ENCODE results near the gene SH3GLB1.

Gene SH3GLB1

DNA sequence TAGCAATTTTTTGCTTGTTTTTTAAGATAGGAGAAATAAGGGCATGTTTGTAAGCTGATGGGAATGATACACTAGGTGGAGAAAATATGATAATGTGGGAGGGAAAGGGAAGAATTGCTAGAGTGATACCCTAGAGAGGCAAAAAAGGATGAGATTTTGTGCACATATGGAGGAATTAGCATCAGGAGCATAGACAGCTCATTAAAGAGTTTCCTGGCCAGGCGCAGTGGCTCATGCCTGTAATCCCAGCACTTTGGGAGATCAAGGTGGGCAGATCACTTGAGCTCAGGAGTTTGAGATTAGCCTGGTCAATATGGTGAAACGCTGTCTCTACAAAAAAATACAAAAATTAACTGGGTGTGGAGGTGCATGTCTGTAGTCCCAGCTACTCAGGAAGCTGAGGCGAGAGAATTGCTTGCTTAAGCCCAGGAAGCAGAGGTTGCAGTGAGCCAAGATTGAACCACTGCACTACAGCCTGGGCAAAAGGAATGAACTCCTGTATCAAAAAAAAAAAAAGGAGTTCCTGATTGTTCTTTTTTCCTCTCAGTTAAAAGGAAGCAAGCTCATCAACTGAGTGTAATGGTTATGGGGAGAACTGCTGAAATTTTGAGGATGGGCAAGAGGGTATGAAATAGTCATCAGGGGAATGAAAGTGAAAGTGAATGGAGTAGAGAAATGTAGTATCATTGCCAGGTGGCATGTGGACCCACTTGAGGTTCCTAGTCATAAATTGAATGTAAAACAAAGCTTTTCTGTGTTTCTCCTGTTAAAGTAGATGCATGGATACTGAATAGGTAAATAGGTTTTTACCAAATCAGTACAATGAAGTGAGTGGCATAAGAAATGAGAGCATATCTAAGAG lies 35.5 kb downstream of the SH3GLB1 start:
- no peak for DNase-seq

DNA sequence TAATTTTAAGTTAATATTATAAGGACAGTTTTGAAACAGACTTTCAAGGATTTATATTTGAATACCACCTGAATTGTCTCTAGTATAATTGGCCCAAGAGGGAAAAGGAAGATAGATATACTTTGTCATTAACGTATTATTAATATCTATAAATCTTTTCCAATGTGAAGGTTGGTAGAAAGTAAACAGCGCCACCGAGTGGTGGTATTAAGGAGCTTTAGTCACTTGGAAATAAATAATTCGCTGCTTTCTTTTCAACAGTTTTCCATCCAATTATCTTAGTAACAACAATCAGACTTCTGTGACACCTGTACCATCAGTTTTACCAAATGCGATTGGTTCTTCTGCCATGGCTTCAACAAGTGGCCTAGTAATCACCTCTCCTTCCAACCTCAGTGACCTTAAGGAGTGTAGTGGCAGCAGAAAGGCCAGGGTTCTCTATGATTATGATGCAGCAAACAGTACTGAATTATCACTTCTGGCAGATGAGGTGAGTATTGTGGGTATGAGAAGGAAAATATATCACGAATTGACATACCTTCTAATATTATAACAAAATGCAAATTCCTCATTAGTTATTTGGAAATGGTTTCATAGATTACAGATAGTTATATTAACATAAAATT lies 37.7 kb downstream of the SH3GLB1 start:
- peak; percentile 33 for DNase-seq

DNA sequence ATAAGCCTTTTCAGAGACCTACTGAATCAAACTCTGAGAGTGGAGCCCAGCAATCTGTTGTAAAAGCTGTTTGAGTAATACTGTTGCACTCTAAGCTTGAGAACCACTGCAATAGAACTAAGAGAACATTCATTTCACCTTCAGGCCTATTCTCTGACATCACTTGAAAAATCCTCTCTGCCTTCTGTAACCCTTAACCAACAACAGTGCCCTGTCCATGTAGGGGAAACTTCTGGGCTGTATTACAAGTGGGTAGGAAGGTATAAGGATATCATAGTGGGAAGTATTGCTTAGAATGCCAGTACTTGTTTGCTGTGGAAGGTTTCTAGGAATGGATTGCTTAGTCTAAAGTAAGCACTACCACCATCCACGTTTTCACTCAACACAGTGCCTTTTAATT lies 42.9 kb downstream of the SH3GLB1 start:
- DNase-seq: no peak

DNA sequence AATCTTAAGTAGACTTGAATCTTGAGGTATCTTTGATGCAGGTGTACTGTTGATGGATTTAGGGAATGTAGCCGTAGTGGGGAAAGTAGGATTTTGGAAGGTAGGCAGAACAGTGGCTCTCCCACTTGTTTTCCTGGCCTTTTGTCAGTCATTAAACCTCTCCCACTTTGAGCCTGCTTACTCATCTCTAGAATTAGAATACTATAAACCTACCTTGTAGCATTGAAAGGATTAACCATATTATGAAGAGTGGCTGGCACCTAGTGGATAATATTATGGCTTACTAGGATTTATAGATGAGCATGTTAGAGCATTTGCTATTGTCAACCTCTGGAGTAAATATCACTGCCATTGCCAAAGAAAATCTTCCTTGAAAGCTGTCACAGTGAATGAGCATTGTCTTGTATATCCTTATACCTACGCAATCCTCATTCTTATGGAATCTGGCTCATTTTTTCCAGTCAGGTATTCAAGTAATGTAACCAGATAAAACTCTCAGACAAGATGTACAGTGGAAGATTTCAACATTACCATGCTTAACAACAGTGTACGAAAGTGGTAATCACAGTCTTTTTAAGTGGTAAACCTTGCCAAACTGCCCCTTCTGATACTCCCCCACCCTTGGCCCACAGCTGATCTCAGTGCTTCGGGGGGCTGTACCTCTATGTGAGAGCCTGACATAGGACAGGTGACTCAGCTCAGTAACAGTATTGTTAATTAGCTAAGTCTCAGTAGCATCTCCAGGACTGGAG lies 44.4 kb downstream of the SH3GLB1 start:
- no peak for DNase-seq

DNA sequence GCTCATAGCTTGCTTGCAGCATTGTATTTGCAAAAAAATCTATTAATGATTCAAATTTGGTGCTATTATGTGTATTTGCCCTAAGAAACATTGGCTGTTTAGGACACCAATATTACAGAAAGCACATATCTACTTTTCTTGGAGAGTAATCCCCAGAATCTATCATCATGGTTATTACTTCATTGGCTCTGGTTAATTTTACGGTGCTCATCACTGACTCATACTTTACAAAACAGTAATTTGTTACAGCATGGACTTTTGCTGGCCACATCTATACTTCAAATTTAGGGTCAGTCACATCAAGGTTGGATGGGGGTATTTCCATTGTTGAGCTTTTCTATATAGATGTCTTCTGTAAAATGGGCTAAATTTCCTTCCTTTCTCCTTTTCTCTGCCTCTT lies 45.7 kb downstream of the SH3GLB1 start:
- no peak for DNase-seq

DNA sequence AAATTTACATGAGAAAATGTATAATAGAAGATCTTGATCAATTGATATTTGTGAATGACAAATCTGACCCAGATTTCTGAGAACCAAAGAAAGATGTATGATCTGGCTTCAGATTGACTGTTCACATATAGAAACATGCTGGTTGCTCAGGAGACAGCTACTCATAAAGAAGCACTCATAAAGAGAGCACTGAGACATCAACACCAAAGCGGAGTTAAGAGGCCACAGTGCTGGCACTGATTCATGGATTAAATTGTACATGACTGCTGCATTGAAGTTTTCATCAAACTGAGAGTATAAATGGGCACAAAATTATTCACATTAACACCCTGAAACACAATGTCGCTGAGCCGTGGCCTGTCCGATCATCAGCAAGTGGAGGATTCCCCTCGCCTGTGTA lies 46.2 kb downstream of the SH3GLB1 start:
- no peak for DNase-seq

DNA sequence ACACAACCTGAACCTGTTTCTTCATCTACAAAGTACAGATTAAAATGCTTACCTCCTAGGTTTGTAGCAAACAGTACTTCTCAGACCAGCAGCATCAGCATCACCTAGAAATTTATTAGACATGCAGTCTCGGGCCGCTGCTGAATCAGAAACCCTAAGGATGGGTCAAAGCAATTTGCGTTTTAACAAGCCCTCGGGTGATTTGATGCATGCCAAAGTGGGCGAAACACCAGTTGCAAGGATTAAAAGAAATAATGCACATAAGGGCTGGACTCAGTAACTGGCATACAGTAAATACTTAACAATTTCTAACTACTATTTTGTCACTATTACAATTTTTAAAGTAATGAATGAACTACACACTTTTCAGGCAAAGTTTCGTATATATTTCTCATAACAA lies 47.5 kb downstream of the SH3GLB1 start:
- DNase-seq: no peak

DNA sequence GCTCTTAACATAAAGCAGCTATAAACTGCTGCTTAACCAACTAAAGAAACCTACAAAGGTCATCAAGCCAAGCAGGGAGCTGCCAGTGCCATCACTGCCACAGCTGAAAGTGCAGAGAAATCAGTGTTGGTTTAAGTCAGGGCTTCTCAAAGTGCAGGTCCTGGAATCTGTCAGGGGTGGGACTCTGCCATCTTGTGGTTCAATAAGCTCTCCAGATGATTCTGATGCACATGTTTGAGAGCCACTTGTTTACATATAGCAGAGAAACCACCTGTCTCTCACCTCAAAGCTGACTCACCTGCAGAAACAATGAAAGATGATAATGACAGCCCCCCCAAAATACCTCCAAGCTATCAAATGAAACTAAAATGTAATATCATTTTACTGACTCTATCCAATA lies 49.3 kb downstream of the SH3GLB1 start:
- peak; percentile 44 for DNase-seq

DNA sequence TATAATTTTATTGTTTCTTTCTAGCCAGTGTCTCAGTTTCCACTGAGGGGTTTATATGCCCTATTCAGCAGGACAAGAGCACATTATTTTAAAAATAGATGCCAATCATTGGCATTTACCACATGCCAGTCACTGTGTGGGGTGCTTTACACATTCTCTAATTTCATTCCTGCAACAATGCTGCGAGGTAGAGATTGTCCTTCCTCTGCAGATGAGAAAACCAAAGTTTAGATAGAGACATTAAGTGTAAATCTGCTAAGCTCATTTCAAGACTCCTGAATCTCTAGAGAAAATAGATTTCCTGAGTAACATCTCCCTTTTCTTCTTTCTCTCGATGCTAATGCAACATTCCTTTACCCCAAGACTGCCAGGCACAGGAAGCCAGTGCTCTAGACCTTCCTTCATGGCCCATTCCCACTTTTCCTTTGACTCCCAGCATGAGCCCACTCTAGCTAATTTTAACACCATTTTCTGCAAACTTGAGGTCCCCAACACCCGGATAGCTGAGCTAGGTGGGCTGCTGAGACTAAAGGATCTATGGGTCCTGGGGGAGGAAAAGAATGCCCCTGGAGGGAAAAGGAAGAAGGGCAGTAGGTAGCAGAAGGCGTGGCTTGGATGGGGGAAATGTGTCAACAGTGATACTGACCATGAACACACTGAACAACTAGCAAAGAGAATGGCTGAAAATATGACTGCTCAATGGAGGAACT lies 50.0 kb downstream of the SH3GLB1 start:
- no peak for DNase-seq

DNA sequence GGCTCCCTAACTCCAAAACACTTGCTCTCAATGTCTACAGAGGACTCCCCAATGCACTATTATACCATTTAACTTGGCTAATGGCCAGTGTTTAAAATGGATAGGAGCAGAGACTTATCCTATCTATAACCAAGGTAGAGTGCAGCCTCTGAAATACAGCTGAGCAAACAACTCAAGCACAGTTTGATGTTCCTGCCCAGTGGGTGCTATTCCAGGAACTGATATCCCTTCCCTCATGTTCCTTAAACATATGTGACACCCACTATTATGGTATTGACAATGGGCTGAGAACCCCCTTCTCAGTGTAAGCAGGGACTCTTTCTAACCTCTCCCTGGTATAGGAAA lies 51.7 kb downstream of the SH3GLB1 start:
- DNase-seq: peak; percentile 86

DNA sequence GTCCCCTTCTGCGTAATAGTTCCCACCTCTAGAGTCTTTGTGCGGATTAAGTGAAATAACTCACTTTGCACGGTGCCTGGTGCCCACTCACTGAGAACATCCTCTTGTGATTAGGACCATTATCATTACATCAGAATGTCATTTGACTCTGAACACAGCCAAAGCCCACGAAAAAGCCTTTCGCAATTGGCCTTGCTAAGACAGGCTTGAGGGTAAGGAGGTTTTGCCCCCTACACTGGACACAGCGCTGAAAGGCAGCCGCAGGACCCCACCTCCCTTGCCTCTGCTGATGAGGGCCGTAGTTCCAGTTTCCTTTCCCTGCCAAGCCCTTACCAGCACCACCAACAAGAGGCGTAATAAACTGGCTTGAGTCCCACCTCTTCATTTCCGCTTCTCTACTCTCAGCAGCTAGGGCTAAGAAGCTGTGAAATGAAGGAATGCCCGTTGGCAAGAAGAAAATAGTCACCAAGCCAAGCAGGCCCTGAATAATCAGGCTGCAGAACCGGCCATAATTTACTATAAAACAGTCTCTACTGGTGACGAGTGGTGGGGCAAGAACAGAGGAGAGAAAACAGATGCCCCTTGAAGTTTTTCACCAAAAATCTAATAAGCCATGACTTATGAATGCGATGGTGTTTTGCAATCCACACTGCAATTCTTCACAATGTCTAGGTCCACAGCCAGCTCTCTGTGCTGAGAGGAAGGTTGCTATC lies 53.1 kb downstream of the SH3GLB1 start:
- DNase-seq: no peak

DNA sequence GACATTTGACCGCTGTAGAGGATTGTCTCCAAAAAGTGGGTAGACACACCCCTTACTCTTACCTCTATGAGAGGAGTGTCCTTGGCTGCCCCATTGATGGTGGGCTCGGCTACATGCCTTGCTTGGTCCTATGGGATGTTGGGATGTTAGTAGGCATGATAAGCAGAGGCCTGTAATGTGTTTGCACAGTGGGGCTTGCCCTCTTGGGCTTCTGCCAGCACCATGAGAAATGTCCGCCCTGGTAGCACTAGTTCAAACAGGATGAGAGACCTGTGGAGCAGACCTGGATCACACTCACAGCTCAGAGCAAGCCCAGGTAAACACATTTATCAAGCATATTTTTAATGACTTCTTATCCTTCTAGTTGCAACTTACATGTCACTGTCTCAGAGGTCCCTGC lies 54.2 kb downstream of the SH3GLB1 start:
- peak; percentile 89 for DNase-seq

DNA sequence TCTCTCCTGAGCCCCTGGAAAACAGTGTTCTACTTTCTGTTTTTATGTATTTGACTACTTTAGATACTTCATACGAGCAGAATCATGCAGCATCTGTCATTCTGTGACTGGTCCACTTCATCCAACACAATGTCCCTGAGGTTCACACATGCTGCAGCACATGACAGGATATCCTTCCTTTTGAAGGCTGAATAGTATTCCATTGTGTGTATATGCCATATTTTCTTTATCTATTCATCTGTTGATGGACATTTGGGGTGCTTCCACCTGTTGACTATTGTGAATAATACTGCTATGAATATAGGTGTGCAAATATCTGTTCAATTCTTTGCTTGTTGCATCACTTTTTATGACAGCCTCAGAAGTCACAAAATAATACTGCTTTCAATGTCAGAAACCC lies 55.8 kb downstream of the SH3GLB1 start:
- DNase-seq: no peak

DNA sequence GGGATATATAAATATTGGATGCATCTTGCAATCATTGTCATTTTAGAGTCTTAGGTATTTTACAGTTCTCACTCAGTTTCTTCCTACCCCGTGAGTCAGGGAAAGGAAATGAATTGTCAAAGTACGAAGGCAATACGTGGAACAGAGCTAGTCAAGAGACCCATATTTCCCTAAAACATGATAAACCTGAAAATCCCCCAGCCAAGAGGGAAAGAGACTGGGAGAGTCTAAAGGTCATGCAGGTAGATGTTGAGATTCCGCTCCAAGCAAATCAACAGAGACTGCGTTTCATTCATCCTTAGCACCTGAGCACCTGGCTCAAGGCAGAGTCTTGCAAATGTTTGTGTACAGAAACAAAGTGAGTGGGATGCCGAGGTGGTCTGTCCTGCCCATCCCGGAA lies 58.0 kb downstream of the SH3GLB1 start:
- no peak for DNase-seq

DNA sequence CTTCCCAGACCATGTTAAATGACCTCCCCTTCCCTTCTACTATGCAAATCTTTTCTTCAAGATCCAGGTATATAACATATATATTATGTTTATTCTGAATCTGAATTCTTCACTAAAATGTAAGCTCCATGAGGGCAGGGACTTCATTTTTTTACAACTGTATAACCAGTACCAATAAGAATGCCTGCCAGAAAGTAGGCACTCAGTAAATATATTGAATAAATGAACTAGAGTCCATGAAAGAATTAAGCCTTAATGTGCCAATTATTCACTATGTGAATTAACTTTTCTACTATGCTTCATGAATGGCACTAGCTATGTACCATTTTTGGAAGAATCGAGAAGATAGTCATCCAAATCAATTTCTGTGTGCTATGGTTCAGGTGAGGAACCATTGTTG lies 60.1 kb downstream of the SH3GLB1 start:
- DNase-seq: no peak

DNA sequence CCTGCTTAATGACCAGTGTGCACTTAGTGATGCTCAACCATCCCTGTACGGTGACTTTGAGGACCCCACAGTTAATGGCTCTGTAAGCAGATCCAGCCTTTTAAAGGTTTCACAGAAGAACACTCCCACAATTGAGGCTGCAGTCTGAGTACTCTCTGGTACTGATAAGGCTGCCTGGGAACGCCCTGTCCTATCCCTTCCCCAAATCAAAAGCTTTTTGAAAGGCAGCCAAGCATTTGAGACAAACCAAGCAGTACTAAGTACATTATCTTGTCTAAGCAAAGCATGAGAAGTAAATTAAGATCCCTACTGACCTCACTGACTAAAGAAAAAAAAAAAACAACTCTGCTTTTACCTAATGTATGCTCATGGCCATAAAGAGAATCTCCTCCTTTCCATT lies 60.7 kb downstream of the SH3GLB1 start:
- no peak for DNase-seq

DNA sequence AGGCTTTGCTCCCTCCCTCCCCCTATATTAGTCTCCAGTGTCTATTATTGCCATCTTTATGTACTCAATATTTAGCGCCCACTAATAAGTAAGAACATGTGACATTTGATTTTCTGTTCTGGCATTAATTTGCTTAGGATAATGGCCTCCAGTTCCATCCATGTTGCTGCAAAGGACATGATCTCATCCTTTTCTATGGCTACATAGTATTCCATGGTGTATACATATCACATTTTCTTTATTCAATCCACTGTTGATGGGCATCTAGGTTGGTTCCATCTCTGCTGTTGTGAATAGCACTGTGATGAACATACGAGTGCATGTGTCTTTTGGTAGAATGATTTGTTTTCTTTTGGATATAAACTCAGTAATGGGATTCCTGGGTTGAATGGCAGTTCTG lies 61.3 kb downstream of the SH3GLB1 start:
- DNase-seq: no peak

DNA sequence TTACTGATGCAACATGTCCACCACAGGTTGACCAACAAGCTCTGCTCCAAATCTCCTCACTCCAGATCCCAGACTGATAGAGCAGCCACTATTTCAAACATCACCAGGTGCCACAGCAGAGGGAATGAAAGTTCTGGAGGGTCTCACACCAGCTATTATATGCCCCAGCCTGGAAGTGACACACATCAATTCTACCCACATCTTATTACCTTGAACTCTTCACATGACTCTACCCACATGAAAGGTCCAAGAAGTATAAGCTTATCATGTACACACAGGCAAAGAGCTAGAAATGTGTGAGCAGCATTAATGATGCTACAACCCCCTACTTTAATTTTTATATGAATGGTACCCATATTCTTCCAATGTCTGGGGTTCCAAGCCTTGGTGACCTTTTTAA lies 64.2 kb downstream of the SH3GLB1 start:
- no peak for DNase-seq

DNA sequence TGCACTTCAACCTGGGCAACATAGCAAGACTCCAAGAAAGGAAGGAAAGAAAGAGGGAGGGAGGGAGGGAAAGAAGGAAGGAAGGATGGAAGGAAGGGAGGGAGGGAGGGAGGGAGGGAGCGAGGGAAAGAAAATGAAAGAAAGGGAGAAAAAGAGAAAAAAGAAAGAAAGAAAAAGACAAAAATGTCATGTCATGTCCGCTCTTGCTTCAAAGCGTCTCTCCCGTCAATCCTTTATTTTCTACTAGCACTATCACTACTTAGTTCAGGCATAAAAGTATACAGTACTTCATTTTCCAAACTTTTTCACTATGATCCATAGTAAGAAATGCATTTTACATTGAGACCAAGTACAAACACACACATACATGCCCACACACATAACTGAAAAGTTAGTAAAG lies 64.7 kb downstream of the SH3GLB1 start:
- DNase-seq: no peak

DNA sequence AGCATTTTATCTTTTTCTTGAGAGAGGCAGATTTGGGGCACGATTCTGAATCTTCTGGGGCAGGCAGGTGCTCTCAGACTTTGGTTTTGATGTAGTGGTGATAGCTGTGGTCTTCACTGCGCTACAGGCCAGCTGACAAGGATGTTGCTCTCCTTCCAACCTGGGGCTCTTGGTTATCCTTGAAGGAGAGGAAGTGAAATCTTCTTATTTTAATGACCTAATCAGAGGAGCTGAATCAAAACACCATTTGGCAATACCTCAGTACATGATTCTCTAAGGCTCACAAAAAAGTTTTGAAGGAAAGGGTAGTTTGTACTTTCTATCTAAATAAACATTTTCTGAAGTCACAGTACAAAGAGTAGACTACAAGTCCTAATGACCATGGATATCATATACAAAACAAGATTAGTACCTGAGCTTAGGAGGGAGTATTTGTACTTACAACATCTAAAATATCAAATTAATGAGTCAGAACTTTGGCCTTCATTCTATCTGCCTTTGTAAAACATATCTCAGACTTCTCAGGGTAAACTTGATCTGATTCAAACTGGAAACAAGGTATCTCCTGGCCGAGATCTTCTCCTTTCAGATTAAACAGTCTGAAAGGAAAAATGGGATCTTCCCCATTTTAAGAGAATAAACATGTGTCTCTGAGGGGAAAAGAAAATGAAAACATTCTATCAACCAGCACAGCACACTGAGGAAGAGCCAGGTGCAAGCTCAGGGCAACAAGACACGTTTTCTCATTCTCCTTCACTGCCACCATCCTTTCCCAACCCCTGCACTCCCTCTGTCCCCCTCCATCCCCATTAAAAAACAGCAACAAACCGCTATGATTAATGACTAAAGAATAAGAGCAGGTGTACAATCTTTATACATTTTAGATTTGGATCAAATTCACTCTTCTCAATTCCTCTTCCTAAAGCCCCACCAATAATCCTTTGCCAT lies 69.2 kb downstream of the SH3GLB1 start:
- DNase-seq: no peak

Measured in NCI-H748 treated with DMSO at 0.1 percent for 48 hours (cell line).